Pancreas (tissue), 10 donors: ENCODE measurements around the gene SPSB1. TPM values are rescaled to one million over a fixed set of nuclear protein-coding genes. Genes with fewer than 3 reads are reported as not detected.
A peak's percentile ranks its signal among the peaks of the same experiment; 100 is the strongest.

Experiments used
- ATAC-seq, 4 donors: fragments of 200-7000 bp; cut with Tn5 transposase; one replicate each; pipeline versions ENCODE4 v1.8.0 to v1.9.1; 2020; ENCODE audit warnings: mild to moderate bottlenecking in 4 of 4, moderate library complexity in 4 of 4
- DNase-seq, 6 donors: peaks; one replicate each; pipeline ENCODE4 v3.0.0-alpha.2; 2020
- FAIRE-seq: peaks from 2 replicates; lab custom pipeline; 2012; peaks lifted over from hg19 to GRCh38; lab: Jason Lieb, UNC
- H3K27ac ChIP-seq, 4 donors: fragments of 200-600 bp; sonication (generic); 1 replicate in 3 of 4; 2 replicates in 1 of 4; pipeline versions ENCODE4 v1.5.0 to v1.8.0; 2020
- H3K27me3 ChIP-seq, 4 donors: fragments of 200-600 bp; one replicate each; pipeline ENCODE4 v1.8.0; 2021
- H3K36me3 ChIP-seq, 3 donors: fragments of 200-600 bp; sonication (generic) in 1 of 3; one replicate each; pipeline versions ENCODE4 v1.5.0 to v1.8.0; 2020 to 2021
- H3K4me1 ChIP-seq, 3 donors: fragments of 200-600 bp; one replicate each; pipeline ENCODE4 v1.8.0; 2021
- H3K4me3 ChIP-seq, 4 donors: fragments of 200-600 bp; sonication (generic) in 2 of 4; one replicate each; pipeline versions ENCODE4 v1.5.0 to v1.8.0; 2020 to 2021
- H3K9me3 ChIP-seq, 4 donors: fragments of 200-600 bp; one replicate each; pipeline ENCODE4 v1.8.0; 2021
- WGBS, 2 donors: extraction: QIAGEN DNeasy Blood & Tissue Kit; methylation state at CpG; one replicate each; pipeline ENCODE4 v1.1.7; 2013; 5-methylcytosine and 5-hydroxymethylcytosine counted together
- intact Hi-C, 3 donors: fragments of 100-400 bp; cut with DNase I; formaldehyde crosslinking; loops; one replicate each; pipeline versions ENCODE4 v1.11.1 to v1.14.2; 2022
- polyA plus RNA-seq, 2 donors: library from polyadenylated mRNA; stranded (reverse); fragments of 200-250 nt; gene quantifications; one replicate each; pipeline ENCODE4 v1.2.3, GENCODE V29; 2013
- total RNA-seq, 6 donors: library from RNA; stranded (reverse); fragmentation: NEBNext Ultra II Directional in 4 of 6; extraction: Animal tissue kit (Norgen Biotek cat#: 25700) in 4 of 6; gene quantifications; one replicate each; pipeline versions ENCODE4 v1.2.1 to v1.2.4, GENCODE V29; 2021 to 2023
- TF ChIP-seq, protein P1 (sequence below), 4 donors: fragments of 200-600 bp; sonication (generic) in 3 of 4; IDR thresholded peaks; one replicate each; pipeline versions ENCODE4 v1.5.0 to v1.8.0; 2021; ENCODE audit warnings: antibody characterized with exemption in 4 of 4
- donor health status: healthy with polysubstance abuse.
- donor health status: DM: no; HTN: no; CAD: no; lungs with moderate emphysema.
- donor health status: DM: no; HTN: no; CAD: no.
- donor health status: control.
- donor health status: control.
- donor health status: Bipolar disorder and iron deficiency.
- donor health status: DM: yes; HTN: yes; CAD: no.
- donor health status: DM: no; HTN: no; CAD: no.
- donor health status: DM: no; HTN: no; CAD: no.
- donor health status: DM: yes; HTN: yes; CAD: no.

Gene SPSB1
- total and polyA plus RNA-seq, 8 donors, result 10.5 to 27.5 (median 18.1) TPM

DNA sequence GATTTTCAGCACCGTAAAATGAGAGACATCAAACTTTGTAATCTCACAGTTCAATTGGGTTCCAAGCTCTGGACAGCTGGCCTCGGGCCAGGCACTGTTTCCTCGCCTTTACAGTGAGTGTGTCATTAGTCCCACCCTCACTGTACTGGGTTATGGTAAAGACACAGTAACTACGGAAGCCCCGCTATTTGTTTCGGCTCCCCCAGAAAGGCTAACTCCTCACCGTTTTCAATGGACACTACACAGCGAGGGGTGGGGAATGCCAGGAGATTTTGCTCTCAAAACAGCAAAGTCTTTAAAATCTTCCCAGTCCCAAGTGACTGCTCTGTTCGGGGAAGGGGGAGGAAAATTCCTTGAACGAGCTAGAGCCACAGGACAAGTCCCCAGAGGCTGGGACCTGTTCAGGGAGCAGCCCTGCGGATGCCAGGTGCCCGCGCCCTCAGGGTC lies 757 bp upstream of the SPSB1 start:
- DNase-seq (peak in 5 of 6 donors; percentile 56 to 85 (median 82)), FAIRE-seq (no peak), ATAC-seq (peak; percentile 20 to 24 (median 22))
- 8 to 13% methylated on average over 13 of the region's 13 CpGs for WGBS, 2 donors
- intact Hi-C loops, result no loop called here
- H3K4me1 ChIP-seq, result peaks cover 0 to 18% (median 4%) of the 10 kb centered on the region in 3 donors
- H3K9me3 ChIP-seq, result no peaks in the 10 kb centered on the region
- H3K36me3 ChIP-seq, result no peaks in the 10 kb centered on the region
- peak overlapping the region; percentile 66 to 84 (median 75) for H3K27ac ChIP-seq
- H3K4me3 ChIP-seq, result peak overlapping the region; percentile 73 to 99 (median 82)
- TF ChIP-seq, protein P1, sequence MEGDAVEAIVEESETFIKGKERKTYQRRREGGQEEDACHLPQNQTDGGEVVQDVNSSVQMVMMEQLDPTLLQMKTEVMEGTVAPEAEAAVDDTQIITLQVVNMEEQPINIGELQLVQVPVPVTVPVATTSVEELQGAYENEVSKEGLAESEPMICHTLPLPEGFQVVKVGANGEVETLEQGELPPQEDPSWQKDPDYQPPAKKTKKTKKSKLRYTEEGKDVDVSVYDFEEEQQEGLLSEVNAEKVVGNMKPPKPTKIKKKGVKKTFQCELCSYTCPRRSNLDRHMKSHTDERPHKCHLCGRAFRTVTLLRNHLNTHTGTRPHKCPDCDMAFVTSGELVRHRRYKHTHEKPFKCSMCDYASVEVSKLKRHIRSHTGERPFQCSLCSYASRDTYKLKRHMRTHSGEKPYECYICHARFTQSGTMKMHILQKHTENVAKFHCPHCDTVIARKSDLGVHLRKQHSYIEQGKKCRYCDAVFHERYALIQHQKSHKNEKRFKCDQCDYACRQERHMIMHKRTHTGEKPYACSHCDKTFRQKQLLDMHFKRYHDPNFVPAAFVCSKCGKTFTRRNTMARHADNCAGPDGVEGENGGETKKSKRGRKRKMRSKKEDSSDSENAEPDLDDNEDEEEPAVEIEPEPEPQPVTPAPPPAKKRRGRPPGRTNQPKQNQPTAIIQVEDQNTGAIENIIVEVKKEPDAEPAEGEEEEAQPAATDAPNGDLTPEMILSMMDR (IDR thresholded peaks at IDR 0.05), result no peak
- no peaks in the 10 kb centered on the region for H3K27me3 ChIP-seq

DNA sequence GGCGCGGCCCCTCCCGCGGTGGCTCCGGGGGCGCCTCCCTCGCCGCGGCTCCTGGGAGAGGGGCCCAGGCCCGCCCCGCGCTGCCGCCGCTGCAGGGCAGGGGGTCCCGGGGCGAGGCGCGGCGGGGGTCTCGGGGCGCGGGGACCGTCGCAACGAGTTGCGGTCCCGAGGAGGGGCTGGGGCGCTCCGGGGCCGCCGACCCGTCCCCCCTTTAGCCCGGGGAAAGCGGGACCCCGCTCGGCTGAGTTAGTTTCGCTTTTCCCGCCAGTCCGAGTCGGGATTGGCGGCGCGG lies 493 bp downstream of the SPSB1 start:
- TF ChIP-seq, protein P1 (IDR thresholded peaks at IDR 0.05), result no peak
- Histone ChIP-seq H3K27ac (peak overlapping the region; percentile 66 to 84 (median 75)), H3K27me3 (no peaks in the 10 kb centered on the region), H3K36me3 (no peaks in the 10 kb centered on the region), H3K4me3 (peak overlapping the region; percentile 73 to 99 (median 82)), H3K9me3 (no peaks in the 10 kb centered on the region), H3K4me1 (peaks cover 0 to 23% (median 4%) of the 10 kb centered on the region in 3 donors)
- ATAC-seq (no peak), DNase-seq (peak in 1 of 6 donors; percentile 83), FAIRE-seq (no peak)
- WGBS, 2 donors, result 0 to 1% methylated on average over 20 to 43 of the region's 43 CpGs
- intact Hi-C loops, result no loop called here

DNA sequence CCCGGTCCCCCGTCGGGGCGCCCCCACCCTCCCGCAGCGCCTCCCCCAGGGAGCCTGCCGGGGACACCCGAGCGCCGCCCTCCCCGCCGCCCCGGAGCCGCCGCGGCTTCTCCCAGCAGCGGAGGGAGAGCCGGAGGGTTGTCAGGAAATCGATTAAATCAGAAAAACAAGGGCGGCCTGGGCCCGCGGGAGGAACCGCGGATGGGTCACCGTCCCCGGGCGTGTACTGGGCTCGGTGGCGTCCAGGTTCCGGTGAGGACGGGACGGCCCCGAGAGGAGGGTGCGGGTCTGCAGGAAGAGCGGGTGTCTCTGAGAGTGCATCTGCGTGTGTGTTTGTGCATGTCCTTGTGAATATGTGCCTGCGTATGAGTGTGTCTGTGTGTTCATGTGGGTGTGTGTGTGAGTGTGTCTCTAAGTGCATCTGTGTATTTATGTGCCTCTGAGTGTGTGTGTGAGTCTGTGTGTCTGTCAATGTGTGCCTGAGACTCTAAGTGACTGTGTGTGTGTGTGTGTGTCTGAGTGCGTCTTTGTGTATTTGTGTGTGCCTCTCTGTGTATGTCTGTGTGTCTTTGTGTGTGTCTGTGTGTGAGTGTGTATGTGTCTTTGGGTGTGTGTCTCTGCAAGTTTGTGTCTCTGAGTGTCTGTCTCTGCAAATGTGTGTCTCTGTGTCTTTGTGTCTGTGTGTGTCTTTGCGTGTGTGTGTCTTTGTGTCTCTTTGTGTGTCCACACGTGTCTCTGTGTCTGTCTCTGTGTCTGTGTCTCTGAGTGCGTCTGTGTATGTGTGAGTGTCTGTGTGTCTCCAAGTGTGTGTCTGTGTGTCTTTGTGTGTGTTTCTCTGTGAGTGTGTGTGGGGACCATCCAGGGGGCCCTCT lies 1.1 kb downstream of the SPSB1 start:
- H3K4me1 ChIP-seq, result peaks cover 0 to 23% (median 4%) of the 10 kb centered on the region in 3 donors
- H3K27me3 ChIP-seq, result no peaks in the 10 kb centered on the region
- no peaks in the 10 kb centered on the region for H3K36me3 ChIP-seq
- intact Hi-C loops, result no loop called here
- peak overlapping the region; percentile 73 to 99 (median 82) for H3K4me3 ChIP-seq
- TF ChIP-seq, protein P1 (IDR thresholded peaks at IDR 0.05), result no peak
- H3K9me3 ChIP-seq, result no peaks in the 10 kb centered on the region
- H3K27ac ChIP-seq, result peak overlapping the region; percentile 66 to 84 (median 75)
- peak in 4 of 6 donors; percentile 42 to 80 (median 60) for DNase-seq
- WGBS, 2 donors, result 4 to 6% methylated on average over 34 to 41 of the region's 41 CpGs
- no peak for FAIRE-seq
- peak; percentile 12 to 41 (median 28) for ATAC-seq

DNA sequence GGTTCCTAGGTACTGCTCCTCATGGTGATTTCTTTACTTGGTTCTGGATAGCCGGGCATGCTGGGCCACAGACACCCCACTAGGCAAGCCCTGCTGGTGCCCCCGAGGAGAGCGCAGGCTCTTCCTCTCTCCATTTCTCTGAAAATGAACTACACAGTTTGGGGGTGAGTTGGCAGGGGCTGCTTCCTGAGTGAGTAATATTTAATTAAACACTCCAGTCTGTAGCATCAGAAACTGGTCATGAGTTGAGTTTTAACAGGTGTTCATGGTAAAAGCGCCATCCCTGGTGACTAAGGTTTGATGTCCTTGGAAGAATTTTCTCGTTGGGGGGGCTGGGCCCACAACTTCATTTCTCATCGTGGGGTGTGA lies 1.7 kb downstream of the SPSB1 start:
- 36 to 41% methylated on average over 6 of the region's 6 CpGs for WGBS, 2 donors
- no peak for FAIRE-seq
- DNase-seq, result peak in 3 of 6 donors; percentile 26 to 73 (median 58)
- Histone ChIP-seq H3K27ac (peak overlapping the region in 3 of 4 donors; percentile 50 to 67 (median 53)), H3K9me3 (no peaks in the 10 kb centered on the region), H3K4me1 (peaks cover 0 to 23% (median 4%) of the 10 kb centered on the region in 3 donors), H3K36me3 (no peaks in the 10 kb centered on the region), H3K27me3 (no peaks in the 10 kb centered on the region), H3K4me3 (peak overlapping the region in 3 of 4 donors; percentile 73 to 99 (median 76))
- peak; percentile 23 to 53 (median 28) for ATAC-seq
- TF ChIP-seq, protein P1 (IDR thresholded peaks at IDR 0.05), result no peak
- intact Hi-C loops, result no loop called here
